Panc1 (cell line): Measurements from ENCODE around the gene SHE. TPM values are rescaled to one million over a fixed set of nuclear protein-coding genes. Genes with fewer than 3 reads are reported as not detected.

Source experiments
- ATAC-seq: fragments of 200-7000 bp; cut with Tn5 transposase; 2 replicates; pipeline ENCODE4 v1.9.1; 2020; ENCODE audit warnings: mild to moderate bottlenecking, moderate library complexity
- BruUV-seq: library from RNA; stranded (reverse); fragments of 400-500 nt; replicated peaks from 2 replicates; lab custom pipeline; 2021; lab: Mats Ljungman, UMichigan
- CTCF ChIA-PET: fragments of 300-600 bp; sonication (Branson Sonifier 250); formaldehyde crosslinking; loops from one replicate; lab custom pipeline; 2022; ENCODE audit warnings: antibody characterized with exemption; lab: Charles Lee
- POLR2A ChIA-PET: fragments of 300-600 bp; sonication (Branson Sonifier 250); formaldehyde crosslinking; loops from one replicate; lab custom pipeline; 2022; ENCODE audit warnings: antibody characterized with exemption; lab: Charles Lee
- DNase-seq: peaks from one replicate; pipeline ENCODE4 v3.0.0-alpha.2; 2010; ENCODE audit warnings: low read depth, low spot score
- H3K27ac ChIP-seq: 2 replicates; pipeline ENCODE4 v1.5.1; 2011; ENCODE audit warnings: mild to moderate bottlenecking, low read length, inconsistent platforms
- H3K27me3 ChIP-seq: fragments of 200-500 bp; sonication (Bioruptor generic); 2 replicates; pipeline ENCODE4 v1.6.0; 2014; ENCODE audit warnings: low read length, inconsistent platforms; ENCODE audit not compliant: control insufficient read depth, insufficient read depth
- H3K36me3 ChIP-seq: fragments of 200-500 bp; sonication (Bioruptor generic); 2 replicates; pipeline ENCODE4 v1.5.1; 2014; ENCODE audit warnings: inconsistent platforms, mild to moderate bottlenecking, low read length, moderate library complexity; ENCODE audit not compliant: control insufficient read depth, insufficient read depth
- H3K4me1 ChIP-seq: 2 replicates; pipeline ENCODE4 v1.5.1; 2011; ENCODE audit warnings: inconsistent platforms, mild to moderate bottlenecking, low read length, moderate library complexity; ENCODE audit not compliant: control insufficient read depth, insufficient read depth
- H3K4me3 ChIP-seq, 2 experiments: 2 replicates each; pipeline ENCODE4 v1.5.1; 2011 to 2012; ENCODE audit warnings: low read depth in 2 of 2, low read length in 2 of 2, mild to moderate bottlenecking in 2 of 2, inconsistent platforms in 1 of 2, moderate library complexity in 1 of 2
- H3K9me3 ChIP-seq: fragments of 200-500 bp; sonication (Bioruptor generic); 2 replicates; pipeline ENCODE4 v1.5.1; 2014; ENCODE audit warnings: low read depth, mild to moderate bottlenecking, inconsistent platforms, low read length, moderate library complexity; ENCODE audit not compliant: control insufficient read depth, insufficient read depth
- CTCF ChIP-seq: fragments of 450-650 bp; IDR thresholded peaks from 2 replicates; pipeline ENCODE4 v1.5.1; 2017; ENCODE audit warnings: mild to moderate bottlenecking
- POLR2AphosphoS5 ChIP-seq: IDR thresholded peaks from 2 replicates; pipeline ENCODE4 v1.6.1; 2012; ENCODE audit warnings: mild to moderate bottlenecking, low read depth, low read length, moderate library complexity
- REST ChIP-seq, 2 experiments: IDR thresholded peaks; 2 replicates each; pipeline ENCODE4 v1.6.1; 2011 to 2012; ENCODE audit warnings: low read depth in 2 of 2, control low read depth in 1 of 2, low read length in 1 of 2, mild to moderate bottlenecking in 1 of 2, moderate library complexity in 1 of 2; ENCODE audit not compliant: insufficient read depth in 1 of 2
- SIN3A ChIP-seq: IDR thresholded peaks from 2 replicates; pipeline ENCODE4 v1.6.1; 2012; ENCODE audit warnings: low read depth, mild to moderate bottlenecking, low read length, moderate library complexity, borderline replicate concordance; ENCODE audit not compliant: insufficient read depth
- TCF7L2 ChIP-seq: IDR thresholded peaks from 2 replicates; pipeline ENCODE4 v1.6.1; 2011; ENCODE audit warnings: mild to moderate bottlenecking, low read depth, low read length, inconsistent platforms
- in situ Hi-C: cut with HindIII; loops from 2 replicates; pipeline ENCODE4 v1.10.0; 2016; ENCODE audit warnings: low sequenced_read_pairs, low pct_unique_long_range_greater_than_20kb
- intact Hi-C: fragments of 100-400 bp; cut with micrococcal nuclease; formaldehyde crosslinking; loops from one replicate; pipeline ENCODE4 v1.10.0; 2022; ENCODE audit not compliant: unreplicated experiment
- total RNA-seq: library from RNA; stranded (reverse); gene quantifications from one replicate; pipeline ENCODE4 v1.2.1, GENCODE V29; 2021; ENCODE audit not compliant: unreplicated experiment

The SHE gene
- total RNA-seq, 1 experiment from 2014 or later = 0.03 TPM

DNA sequence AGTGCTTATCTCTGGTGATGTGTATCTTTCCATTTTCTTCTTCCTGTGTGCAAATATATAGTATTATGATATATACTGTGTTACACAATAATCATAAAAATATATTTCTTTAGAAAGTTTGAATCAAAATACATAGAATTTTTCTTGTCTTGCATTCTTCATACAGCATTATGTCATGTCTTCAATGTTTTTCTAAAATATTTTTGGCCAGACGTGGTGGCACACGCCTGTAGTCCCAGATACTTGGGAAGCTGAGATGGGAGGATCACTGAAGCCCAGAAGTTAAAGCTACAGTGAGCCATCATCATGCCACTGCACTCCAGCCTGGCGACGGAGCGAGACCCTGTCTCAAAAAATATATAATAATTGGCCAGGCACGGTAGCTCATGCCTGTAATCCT, 55.4 kb downstream of the SHE start:
- in situ Hi-C loops = no loop called here

GRCh38 chr1:154446292-154446691, 55.9 kb downstream of the SHE start:
- ChIA-PET POLR2A (no interaction called here), CTCF (no interaction called here)
- H3K36me3 ChIP-seq = no peaks in the 10 kb centered on the region
- ATAC-seq = no peak
- in situ Hi-C loops (no loop called here), intact Hi-C loops (no loop called here)
- H3K27ac ChIP-seq = no peak overlapping the region
- H3K27me3 ChIP-seq = no peaks in the 10 kb centered on the region
- DNase-seq = no peak
- no peak overlapping the region for H3K4me3 ChIP-seq
- H3K4me1 ChIP-seq = no peaks in the 10 kb centered on the region
- TF ChIP-seq POLR2AphosphoS5 = no peak
- TF ChIP-seq SIN3A = no peak
- TF ChIP-seq REST (IDR thresholded peaks at IDR 0.05; ENCODE audit: insufficient read depth in 1 of 2, low read depth in 2 of 2, low read length in 1 of 2) = no peak
- TF ChIP-seq CTCF = no peak
- TF ChIP-seq TCF7L2 = no peak
- BruUV-seq = no TSS peak
- no peaks in the 10 kb centered on the region for H3K9me3 ChIP-seq

More for the DNA sequence above, 55.4 kb downstream of the SHE start:
- ChIA-PET CTCF (no interaction called here), POLR2A (no interaction called here)
- no peaks in the 10 kb centered on the region for H3K4me1 ChIP-seq
- ATAC-seq (no peak), DNase-seq (no peak)
- no peaks in the 10 kb centered on the region for H3K27me3 ChIP-seq
- no peaks in the 10 kb centered on the region for H3K9me3 ChIP-seq
- no peak overlapping the region for H3K4me3 ChIP-seq
- no peak overlapping the region for H3K27ac ChIP-seq
- intact Hi-C loops = no loop called here
- BruUV-seq = no TSS peak
- H3K36me3 ChIP-seq = no peaks in the 10 kb centered on the region
- TF ChIP-seq POLR2AphosphoS5 (no peak), REST (IDR thresholded peaks at IDR 0.05; ENCODE audit: insufficient read depth in 1 of 2, low read depth in 2 of 2, low read length in 1 of 2) (no peak)
